B cell (primary cell): ENCODE data around the gene ZFP36L1. TPM values are rescaled to one million over a fixed set of nuclear protein-coding genes. Genes with fewer than 3 reads are reported as not detected.

Experiments
- ATAC-seq: fragments of 200-7000 bp; cut with Tn5 transposase; one replicate; pipeline ENCODE4 v1.10.0; 2021; ENCODE audit warnings: low read depth, mild to moderate bottlenecking, moderate number of reproducible peaks, moderate library complexity
- CTCF ChIA-PET: fragments of 350-600 bp; sonication (Branson Sonifier 250); formaldehyde crosslinking; loops from one replicate; lab custom pipeline; 2021; ENCODE audit warnings: antibody characterized with exemption, inconsistent platforms; lab: Charles Lee
- POLR2A ChIA-PET: fragments of 350-600 bp; sonication (Branson Sonifier 250); formaldehyde crosslinking; loops from one replicate; lab custom pipeline; 2021; ENCODE audit warnings: antibody characterized with exemption; lab: Charles Lee
- DNase-seq: peaks from one replicate; pipeline ENCODE4 v3.0.0; 2013
- H2AFZ ChIP-seq: 2 replicates; pipeline ENCODE4 v1.6.1; 2012; ENCODE audit warnings: mild to moderate bottlenecking, low read depth, low read length; ENCODE audit not compliant: insufficient read depth, poor library complexity, severe bottlenecking
- H3K27ac ChIP-seq, 2 donors: 1 replicate in 1 of 2; 2 replicates in 1 of 2; pipeline ENCODE4 v1.5.1; 2012 to 2013; ENCODE audit warnings: low read length in 2 of 2, mild to moderate bottlenecking in 2 of 2, moderate library complexity in 1 of 2
- H3K27me3 ChIP-seq, 4 experiments: fragments of 200-600 bp in 1 of 4; sonication (generic) in 1 of 4; replicated peaks in 1 of 4; 1 replicate in 2 of 4; 2 replicates in 2 of 4; pipeline versions ENCODE4 v1.6.1 to v1.7.0; 2013 to 2016; ENCODE audit warnings: low read length in 3 of 4, mild to moderate bottlenecking in 2 of 4, mixed read lengths in 1 of 4, moderate library complexity in 1 of 4; ENCODE audit not compliant: insufficient read depth in 4 of 4, control insufficient read depth in 3 of 4; ENCODE audit errors: control extremely low read depth in 1 of 4
- H3K36me3 ChIP-seq, 2 experiments: replicated peaks in 1 of 2; 1 replicate in 1 of 2; 2 replicates in 1 of 2; pipeline versions ENCODE4 v1.6.1 to v1.7.1; 2013; ENCODE audit warnings: low read length in 1 of 2; ENCODE audit not compliant: insufficient read depth in 2 of 2, control insufficient read depth in 1 of 2; ENCODE audit errors: control extremely low read depth in 1 of 2, extremely low read depth in 1 of 2
- H3K4me1 ChIP-seq, 2 donors: fragments of 200-600 bp in 1 of 2; sonication (generic) in 1 of 2; 1 replicate in 1 of 2; 2 replicates in 1 of 2; pipeline versions ENCODE4 v1.5.1 to v1.6.1; 2013 to 2017; ENCODE audit warnings: low read length in 2 of 2; ENCODE audit not compliant: control insufficient read depth in 2 of 2, insufficient read depth in 2 of 2
- H3K4me2 ChIP-seq: replicated peaks from 2 replicates; pipeline ENCODE3; 2012; ENCODE audit warnings: mild to moderate bottlenecking, low read depth, low read length; ENCODE audit not compliant: poor library complexity, severe bottlenecking
- H3K4me3 ChIP-seq, 5 experiments: fragments of 200-600 bp in 1 of 5; sonication (generic) in 1 of 5; 1 replicate in 3 of 5; 2 replicates in 2 of 5; pipeline versions ENCODE4 v1.5.1 to v1.7.0; 2011 to 2016; ENCODE audit warnings: low read length in 4 of 5, mild to moderate bottlenecking in 4 of 5, low read depth in 2 of 5, control low read depth in 1 of 5, moderate library complexity in 1 of 5; ENCODE audit not compliant: insufficient read depth in 1 of 5; ENCODE audit errors: control extremely low read depth in 1 of 5, extremely low read depth in 1 of 5
- H3K79me2 ChIP-seq: fragments of 200-600 bp; sonication (generic); one replicate; pipeline ENCODE4 v1.6.0; 2016; ENCODE audit warnings: low read length; ENCODE audit not compliant: control insufficient read depth, insufficient read depth
- H3K9ac ChIP-seq: fragments of 200-600 bp; sonication (generic); 2 replicates; pipeline ENCODE4 v1.6.1; 2017; ENCODE audit warnings: mild to moderate bottlenecking, low read length, moderate library complexity
- H3K9me3 ChIP-seq, 3 donors: one replicate each; pipeline versions ENCODE4 v1.6.1 to v1.7.1; 2013; ENCODE audit warnings: low read length in 2 of 3; ENCODE audit not compliant: control insufficient read depth in 2 of 3, insufficient read depth in 1 of 3; ENCODE audit errors: control extremely low read depth in 1 of 3
- H4K20me1 ChIP-seq: 2 replicates; pipeline ENCODE4 v1.6.0; 2012; ENCODE audit warnings: mild to moderate bottlenecking, low read length; ENCODE audit not compliant: insufficient read depth, control insufficient read depth, poor library complexity, severe bottlenecking
- H3K27ac Mint-ChIP-seq: one replicate; pipeline ENCODE4 v1.8.0; 2021; ENCODE audit warnings: mixed read lengths
- H3K27me3 Mint-ChIP-seq: one replicate; pipeline ENCODE4 v1.8.0; 2021; ENCODE audit warnings: mixed read lengths
- H3K4me1 Mint-ChIP-seq: one replicate; pipeline ENCODE4 v1.8.0; 2021; ENCODE audit warnings: mixed read lengths
- H3K4me3 Mint-ChIP-seq: one replicate; pipeline ENCODE4 v1.8.0; 2021; ENCODE audit warnings: mixed read lengths
- H3K9me3 Mint-ChIP-seq: one replicate; pipeline ENCODE4 v1.8.0; 2022; ENCODE audit warnings: mixed read lengths; ENCODE audit not compliant: insufficient read depth
- CTCF ChIP-seq: fragments of 200-600 bp; IDR thresholded peaks from one replicate; pipeline ENCODE4 v1.8.0; 2022; ENCODE audit warnings: antibody characterized with exemption, mild to moderate bottlenecking
- EZH2 ChIP-seq: IDR thresholded peaks from 2 replicates; pipeline ENCODE4 v1.6.1; 2012; ENCODE audit warnings: borderline replicate concordance, low read depth, mild to moderate bottlenecking, moderate library complexity, low read length; ENCODE audit not compliant: insufficient read depth, poor library complexity, severe bottlenecking
- WGBS: methylation state at CpG from one replicate; pipeline ENCODE4 v1.1.5; 2013; ENCODE audit warnings: missing lambda C conversion rate; ENCODE audit not compliant: insufficient coverage; 5-methylcytosine and 5-hydroxymethylcytosine counted together
- intact Hi-C: fragments of 100-400 bp; cut with micrococcal nuclease; formaldehyde crosslinking; loops from one replicate; pipeline ENCODE4 v1.10.0; 2022
- polyA plus RNA-seq: library from polyadenylated mRNA; depleted of rRNA; stranded (reverse); fragments of >200 nt; gene quantifications from 2 replicates; pipeline ENCODE4 v1.2.3, GENCODE V29; 2012
- total RNA-seq, 2 donors: library from RNA; stranded (reverse); fragments of 120-200 nt in 1 of 2; gene quantifications; 1 replicate in 1 of 2; 2 replicates in 1 of 2; pipeline versions ENCODE4 v1.2.3 to v1.2.4, GENCODE V29; 2013 to 2022

Gene ZFP36L1
- total and polyA plus RNA-seq, 2 donors (not counting 1 experiment from before 2014, with no cell fraction given): 572 to 983 TPM

GRCh38 chr14:68753690-68754089 lies 39.2 kb downstream of the ZFP36L1 start:
- intact Hi-C loops: no loop called here
- no CpG with 5 or more reads among the region's 4 CpGs for WGBS

More at GRCh38 chr14:68753690-68754089, 39.2 kb downstream of the ZFP36L1 start:
- H3K4me2 ChIP-seq: no peak overlapping the region
- H3K4me3 Mint-ChIP-seq: no peak overlapping the region
- H3K27me3 Mint-ChIP-seq: no peaks in the 10 kb centered on the region
- ChIA-PET POLR2A (no interaction called here), CTCF (interaction anchor here (1.0 kb wide), 1 partner anchor 33 kb away, joined by 3 read pairs; no protein-coding TSS in a partner anchor)
- H2AFZ ChIP-seq: no peak overlapping the region
- no peak overlapping the region for H3K27ac ChIP-seq
- H3K4me1 ChIP-seq: peaks cover 27% of the 10 kb centered on the region in 2 donors
- DNase-seq (no peak), ATAC-seq (no peak)
- no peaks in the 10 kb centered on the region for H3K79me2 ChIP-seq
- no peak overlapping the region for H3K9ac ChIP-seq
- H3K36me3 ChIP-seq: no peaks in the 10 kb centered on the region
- no peaks in the 10 kb centered on the region for H4K20me1 ChIP-seq
- H3K27me3 ChIP-seq: no peaks in the 10 kb centered on the region
- peaks cover 23% of the 10 kb centered on the region for H3K4me1 Mint-ChIP-seq
- H3K9me3 ChIP-seq: no peaks in the 10 kb centered on the region
- no peaks in the 10 kb centered on the region for H3K9me3 Mint-ChIP-seq
- no peak overlapping the region for H3K4me3 ChIP-seq
- TF ChIP-seq CTCF (no peak), EZH2 (no peak)
- H3K27ac Mint-ChIP-seq: no peak overlapping the region
